GM10266 (cell line): ENCODE results near the gene CCDC9B.

ENCODE experiments used
- DNase-seq: peaks from one replicate; pipeline ENCODE4 v3.0.0; 2012; ENCODE audit errors: extremely low spot score
- TF ChIP-seq, protein P1 (sequence below): IDR thresholded peaks from 2 replicates; pipeline ENCODE4 v1.5.1; 2012; ENCODE audit warnings: mild to moderate bottlenecking, low read depth; ENCODE audit not compliant: control insufficient read depth, insufficient read depth; ENCODE audit errors: missing control alignments

Gene CCDC9B

DNA sequence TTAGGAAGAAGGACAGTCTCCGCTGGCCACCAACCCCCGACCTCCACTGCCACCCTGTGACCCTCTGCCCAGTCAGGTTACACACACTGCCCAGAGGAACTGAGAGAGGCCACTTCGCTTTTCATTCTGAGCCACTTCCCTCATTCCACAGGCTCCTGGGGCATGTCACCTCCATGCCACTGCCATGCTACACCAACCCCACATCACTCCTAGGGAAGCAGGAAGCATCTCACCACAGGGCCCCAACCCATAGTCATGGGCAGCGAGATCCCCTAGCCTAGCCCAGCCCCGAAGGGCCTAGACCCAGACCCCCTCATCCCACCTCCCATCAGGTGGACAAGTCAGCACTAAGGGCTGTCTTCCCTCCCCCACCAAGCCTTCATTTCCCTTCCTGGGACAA is 34.4 kb downstream of the CCDC9B start:
- DNase-seq, result no peak
- TF ChIP-seq, protein P1, sequence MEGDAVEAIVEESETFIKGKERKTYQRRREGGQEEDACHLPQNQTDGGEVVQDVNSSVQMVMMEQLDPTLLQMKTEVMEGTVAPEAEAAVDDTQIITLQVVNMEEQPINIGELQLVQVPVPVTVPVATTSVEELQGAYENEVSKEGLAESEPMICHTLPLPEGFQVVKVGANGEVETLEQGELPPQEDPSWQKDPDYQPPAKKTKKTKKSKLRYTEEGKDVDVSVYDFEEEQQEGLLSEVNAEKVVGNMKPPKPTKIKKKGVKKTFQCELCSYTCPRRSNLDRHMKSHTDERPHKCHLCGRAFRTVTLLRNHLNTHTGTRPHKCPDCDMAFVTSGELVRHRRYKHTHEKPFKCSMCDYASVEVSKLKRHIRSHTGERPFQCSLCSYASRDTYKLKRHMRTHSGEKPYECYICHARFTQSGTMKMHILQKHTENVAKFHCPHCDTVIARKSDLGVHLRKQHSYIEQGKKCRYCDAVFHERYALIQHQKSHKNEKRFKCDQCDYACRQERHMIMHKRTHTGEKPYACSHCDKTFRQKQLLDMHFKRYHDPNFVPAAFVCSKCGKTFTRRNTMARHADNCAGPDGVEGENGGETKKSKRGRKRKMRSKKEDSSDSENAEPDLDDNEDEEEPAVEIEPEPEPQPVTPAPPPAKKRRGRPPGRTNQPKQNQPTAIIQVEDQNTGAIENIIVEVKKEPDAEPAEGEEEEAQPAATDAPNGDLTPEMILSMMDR, result no peak

DNA sequence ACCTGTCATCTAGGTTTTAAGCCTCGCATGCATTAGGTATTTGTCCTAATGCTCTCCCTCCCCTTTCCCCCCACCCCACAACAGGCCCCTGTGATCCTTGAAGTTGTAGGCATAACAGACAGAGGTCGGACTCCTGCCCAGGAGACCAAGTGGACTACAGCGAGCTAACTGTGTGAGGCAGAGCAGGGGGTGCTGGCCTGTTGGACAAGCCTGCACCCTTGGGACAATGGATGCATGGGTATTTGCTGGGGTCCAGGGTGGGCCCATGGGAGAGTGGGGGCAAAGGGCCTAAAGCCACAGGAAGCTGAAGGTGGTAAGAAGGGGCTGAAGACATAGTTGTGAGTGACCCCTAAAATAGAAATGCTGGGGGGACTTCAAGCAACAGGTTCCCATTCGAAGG is 35.5 kb downstream of the CCDC9B start:
- DNase-seq, result no peak
- TF ChIP-seq, protein P1, result no peak

DNA sequence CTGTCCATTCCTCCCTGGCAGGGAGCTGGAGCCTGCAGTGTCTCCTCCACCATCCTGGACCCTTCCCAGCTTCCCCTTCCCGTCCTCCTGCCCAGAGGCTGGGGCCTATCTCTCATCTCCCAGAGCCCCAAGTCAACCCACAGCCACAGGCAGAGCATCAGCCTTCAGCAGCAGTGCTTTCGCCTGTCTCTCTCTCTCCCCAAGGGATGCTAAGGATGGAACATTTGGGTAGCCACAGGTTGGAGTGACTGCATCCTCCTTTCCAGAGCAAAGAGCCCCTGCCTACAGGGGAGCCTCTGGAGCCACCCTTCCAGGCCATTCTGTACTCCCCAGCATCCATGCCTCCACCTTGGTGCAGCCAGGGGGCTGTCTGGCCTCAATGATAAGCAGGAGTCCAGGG is 37.2 kb downstream of the CCDC9B start:
- DNase-seq, result no peak
- TF ChIP-seq, protein P1, result no peak

DNA sequence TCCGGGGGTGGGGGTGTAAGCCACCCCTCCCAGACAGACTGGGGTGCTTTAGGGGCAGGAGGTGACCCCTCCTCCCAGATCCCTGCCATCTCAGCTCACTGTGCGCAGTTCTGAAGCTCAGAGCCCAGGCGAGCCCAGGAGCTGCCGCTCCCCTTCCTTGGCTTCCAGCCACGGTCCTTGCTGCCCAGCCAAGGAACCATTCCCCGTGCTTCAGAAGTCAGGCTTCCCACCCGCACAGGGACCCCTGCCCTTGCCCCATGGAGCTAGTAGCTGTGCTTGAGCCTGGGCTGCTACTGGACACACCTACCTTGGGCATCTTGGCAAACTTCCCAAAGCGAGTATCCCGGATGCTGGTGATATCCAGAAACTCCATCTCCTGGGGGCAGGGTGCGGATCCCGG is 37.8 kb downstream of the CCDC9B start:
- no peak for DNase-seq
- TF ChIP-seq, protein P1, result no peak

DNA sequence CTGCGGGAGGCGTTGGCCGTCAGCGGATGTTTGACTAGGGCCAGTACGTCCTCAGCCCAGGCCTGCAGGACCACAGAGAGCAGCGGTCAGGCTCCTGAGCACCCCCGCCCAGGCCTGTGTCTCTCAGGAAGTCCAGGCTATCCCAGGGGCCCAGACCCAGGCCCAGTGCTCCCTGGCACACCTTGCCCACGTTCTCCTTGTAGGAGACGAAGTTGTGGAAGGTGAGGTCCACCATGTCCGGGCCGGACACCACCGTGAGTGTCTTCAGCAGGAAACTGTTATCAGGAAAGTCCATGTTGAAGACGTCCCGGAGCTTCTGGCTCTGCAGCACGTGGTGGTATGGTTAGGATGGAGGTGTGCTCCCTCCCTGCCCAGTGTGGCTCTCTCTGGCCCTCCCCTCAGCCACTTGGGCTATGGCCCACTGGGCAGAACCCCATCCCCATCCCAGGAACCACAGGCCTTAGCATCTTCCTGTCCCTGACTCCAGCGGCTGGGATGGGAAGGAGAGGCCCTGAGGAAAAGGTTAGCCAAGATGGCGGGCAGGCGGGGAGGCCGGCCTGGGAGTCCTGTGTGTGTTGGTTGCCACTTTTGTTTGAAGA is 38.4 kb downstream of the CCDC9B start:
- TF ChIP-seq, protein P1, result no peak
- DNase-seq, result no peak

DNA sequence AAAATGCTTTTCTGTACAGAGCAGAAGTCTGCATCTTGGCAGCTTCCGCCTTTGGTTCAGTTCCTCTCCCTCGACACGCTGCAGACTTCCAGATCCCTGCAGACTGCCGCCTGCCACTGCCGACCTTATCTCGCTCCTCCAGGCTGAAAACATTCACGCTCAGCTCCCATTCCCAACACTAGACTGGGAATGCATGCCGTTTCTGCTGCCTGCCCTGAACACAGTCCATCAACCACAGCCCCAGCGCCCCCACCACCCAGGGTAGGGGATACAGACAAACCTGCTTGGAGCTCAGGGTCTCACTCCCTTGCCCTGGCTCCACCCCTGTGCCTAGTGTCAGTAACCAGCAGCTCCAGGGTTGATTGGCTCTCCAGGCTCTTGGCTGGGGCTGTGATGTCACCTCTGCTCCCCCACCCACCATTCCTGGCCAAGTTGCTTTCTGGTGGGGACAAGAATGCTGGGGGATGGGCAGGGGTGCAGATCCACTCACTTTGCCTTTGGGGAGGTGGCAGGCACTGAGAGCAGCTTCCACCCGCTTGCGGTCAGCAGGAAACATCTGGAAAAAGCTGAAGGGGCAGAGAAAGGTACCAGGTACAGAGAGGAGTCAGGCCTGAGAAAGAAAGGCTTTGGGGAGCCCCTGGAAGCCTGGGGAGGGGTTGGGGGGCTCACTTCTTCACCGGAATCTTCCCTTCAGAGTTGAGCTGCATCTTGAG is 39.1 kb downstream of the CCDC9B start:
- no peak for DNase-seq
- TF ChIP-seq, protein P1, result no peak

DNA sequence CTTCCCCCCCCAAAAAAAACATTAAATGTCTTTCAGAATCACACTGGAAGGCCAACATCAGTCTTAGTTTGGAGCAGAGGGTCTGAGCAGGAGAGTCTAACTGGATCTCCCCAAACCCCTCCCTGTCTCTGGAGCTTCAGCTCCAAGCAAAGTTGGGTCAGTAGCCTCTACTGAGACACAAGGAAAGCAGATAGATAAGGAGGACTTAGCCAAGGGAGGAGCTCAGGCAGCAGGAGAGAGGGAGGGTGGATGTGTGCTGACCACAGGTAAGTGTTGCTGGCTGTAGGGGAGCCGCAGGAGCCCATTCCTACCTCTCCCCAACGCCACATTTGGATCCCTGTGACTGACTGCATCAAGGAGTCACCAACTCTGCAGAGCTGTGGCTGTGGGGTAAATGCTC is 40.0 kb downstream of the CCDC9B start:
- TF ChIP-seq, protein P1, result no peak
- no peak for DNase-seq
